PC-9 (cell line): ENCODE results near the gene TDP1.

Experiments used
- CTCF ChIP-seq: fragments of 200-600 bp; sonication (generic); conservative IDR thresholded peaks from 2 replicates; pipeline ENCODE4 v1.6.1; 2017; ENCODE audit warnings: mixed run types, antibody characterized with exemption, mild to moderate bottlenecking, moderate library complexity
- EZH2 ChIP-seq: fragments of 200-600 bp; sonication (generic); IDR thresholded peaks from 2 replicates; pipeline ENCODE4 v1.8.0; 2017; ENCODE audit warnings: antibody characterized with exemption, low read depth

DNA sequence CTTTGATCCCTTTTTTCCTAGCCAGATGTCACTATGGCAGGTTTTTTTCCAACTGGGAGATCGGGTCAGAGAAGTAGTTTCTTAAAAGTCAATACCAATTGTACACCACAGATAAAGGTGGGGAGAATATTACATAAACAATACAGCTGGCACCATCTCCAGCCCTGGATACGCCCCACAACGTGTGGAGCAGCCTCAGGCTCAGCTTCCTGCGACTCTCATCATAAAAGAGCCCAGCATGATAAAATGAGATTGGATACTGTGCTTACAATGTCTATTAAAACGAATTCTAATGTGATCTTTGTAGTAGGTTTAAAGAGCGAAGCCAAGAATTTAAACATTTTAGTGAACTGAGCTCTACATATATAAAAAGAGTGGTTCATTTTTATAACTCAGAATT is 22.7 kb upstream of the TDP1 start:
- TF ChIP-seq EZH2: no peak
- TF ChIP-seq CTCF: no peak
